ENCODE data around the gene MAN2A1. TPM values are rescaled to one million over a fixed set of nuclear protein-coding genes. Genes with fewer than 3 reads are reported as not detected.
"Not testable (repeated sequence)": the region's sequence is repeated elsewhere in the genome, so short reads cannot be mapped to it uniquely, and the experiment has no call there.

Gene MAN2A1
- total RNA-seq, 1 donor from 2014 or later: 31.0 TPM

DNA sequence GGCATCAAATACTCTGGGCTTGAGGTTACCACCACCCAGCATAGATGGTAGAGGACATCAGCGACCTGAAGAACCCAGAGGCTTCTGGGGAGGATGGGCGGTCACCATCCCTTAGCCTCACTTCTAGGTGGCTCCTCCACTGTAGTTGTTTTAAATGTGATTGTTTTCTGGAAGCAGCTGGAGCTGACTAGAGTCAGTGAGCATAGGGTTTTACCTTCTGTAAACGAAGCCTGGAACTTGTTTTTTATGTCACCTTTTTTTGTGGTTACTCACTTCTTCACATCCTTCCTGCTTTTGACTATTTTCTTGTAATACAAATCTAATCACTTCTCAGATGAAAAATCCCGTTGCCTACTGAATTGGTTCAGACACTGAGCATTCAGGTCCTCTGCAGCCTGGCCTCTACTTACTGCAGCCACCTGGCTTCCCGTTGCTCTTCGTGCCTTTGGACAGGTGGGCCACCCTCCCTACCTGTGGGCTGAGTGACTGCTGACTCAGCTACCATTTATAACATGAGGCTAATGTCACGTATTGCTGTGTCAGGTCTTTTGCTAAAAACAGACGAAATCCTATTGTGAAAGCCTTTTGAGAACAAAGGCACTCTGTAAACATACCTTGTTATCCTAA, 167.8 kb downstream of the MAN2A1 start:
- intact Hi-C loops (cut with micrococcal nuclease): no loop called here

DNA sequence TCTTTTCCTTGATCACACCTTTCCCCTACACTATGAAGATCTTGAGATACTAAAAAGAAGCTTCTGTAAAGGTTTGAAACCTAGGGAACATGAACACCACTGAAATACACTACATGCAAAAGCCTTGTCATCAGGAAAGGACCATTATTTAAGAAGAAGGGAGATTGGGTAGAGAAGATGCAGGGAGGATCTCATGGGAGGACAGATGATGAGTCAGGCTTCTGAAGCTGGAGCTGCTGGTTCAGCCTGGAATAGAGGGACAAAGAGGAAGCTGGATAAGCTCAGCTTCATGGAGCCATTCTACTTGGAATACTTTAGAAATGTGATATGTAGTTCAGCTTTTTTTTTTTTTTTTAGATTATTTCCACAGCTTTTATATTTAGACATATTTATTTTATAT, 169.8 kb downstream of the MAN2A1 start:
- intact Hi-C loops (cut with micrococcal nuclease): no loop called here

DNA sequence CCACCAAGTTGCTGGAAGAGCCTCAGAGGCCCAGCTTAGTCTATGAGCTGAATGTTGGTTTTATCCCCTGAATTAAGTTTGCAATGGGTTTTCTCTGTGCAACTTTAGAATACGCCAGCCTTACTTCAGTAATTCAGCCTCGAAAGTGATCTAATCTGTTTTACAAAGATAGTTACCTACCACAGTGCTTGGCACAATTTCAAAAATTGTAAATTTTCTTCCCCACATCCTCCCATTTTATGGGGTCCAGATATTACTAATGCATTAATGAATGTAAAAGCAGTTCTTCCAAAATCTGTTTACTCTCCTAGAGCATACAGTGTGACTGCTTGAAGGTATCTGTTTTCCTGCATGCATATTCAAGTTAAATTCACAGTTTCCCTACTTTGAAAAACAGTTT, 172.6 kb downstream of the MAN2A1 start:
- intact Hi-C loops (cut with micrococcal nuclease): no loop called here

DNA sequence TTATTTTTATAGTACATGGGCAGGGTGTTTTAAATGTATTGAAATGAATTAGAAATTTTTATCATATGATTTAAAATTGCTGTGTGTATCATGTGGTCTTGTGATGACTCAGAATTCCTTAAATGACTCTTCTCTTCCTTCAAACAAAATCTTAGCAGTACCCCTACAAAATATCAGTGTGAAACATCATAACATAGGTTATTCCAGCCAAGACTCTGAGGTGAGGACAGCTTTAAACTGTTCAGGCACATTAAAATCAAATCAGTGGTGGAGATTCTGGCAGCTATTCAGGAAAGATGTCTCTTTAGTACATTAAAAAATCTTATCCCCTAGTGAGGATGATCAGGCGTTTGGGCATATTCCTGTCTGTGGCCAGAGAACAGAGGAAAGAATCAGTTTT, 174.0 kb downstream of the MAN2A1 start:
- intact Hi-C loops (cut with micrococcal nuclease): no loop called here

DNA sequence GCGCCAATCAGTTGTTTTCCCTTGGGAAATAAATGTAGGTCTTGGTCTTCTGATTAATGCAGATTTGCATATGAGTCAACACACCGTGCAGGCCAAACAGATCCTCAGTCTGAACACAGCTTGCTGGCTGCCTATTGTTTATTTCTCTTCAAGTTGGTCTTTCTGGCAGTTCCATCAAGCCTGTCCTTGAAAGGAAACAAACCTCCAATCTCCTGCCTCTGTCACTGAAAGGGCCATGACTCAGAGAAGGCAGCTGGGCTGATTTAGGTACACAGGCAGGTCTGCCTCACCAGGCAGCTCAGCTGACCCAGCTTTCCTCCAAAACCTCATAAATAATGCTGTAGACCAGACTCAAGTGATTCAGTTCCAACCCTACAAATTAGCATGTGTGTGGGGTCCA, 175.9 kb downstream of the MAN2A1 start:
- intact Hi-C loops (cut with micrococcal nuclease): no loop called here

DNA sequence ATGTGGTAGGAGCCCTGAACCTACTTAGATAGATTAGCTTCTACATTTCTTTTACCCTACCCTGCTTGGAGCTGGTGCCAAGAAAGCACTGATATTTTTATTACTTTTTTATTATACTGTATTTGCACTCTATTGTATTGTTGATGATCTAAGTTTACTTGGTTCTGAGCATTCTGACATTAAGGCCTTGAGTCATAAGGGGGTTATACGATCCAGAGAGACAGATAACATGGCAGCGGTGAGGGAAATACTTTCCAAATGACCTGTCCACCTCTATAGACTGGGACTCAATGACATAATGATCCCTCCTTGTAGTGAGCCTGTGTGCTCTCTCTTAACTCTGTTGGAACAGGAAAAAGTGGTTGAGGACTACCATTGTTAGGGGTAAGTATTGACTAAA, 176.3 kb downstream of the MAN2A1 start:
- intact Hi-C loops (cut with micrococcal nuclease): no loop called here

DNA sequence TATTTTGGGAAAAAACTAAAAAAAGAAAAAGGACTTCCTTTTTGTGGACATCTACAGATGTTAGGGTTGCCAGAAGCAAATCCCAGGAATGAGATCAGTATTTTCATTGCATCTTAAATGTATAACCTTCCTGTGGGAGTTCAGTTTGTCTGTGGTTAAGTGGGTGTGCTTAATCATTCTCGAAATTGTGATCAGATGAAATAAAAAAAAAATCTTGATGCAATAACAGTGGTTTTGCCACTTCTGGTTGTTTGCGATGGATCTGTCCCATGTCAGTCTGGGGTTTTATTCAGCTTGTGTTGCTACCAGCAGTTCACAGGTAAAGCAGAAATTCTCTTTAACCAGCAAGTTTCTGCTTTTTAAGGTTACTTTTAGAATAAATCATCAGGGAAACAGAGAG, 179.0 kb downstream of the MAN2A1 start:
- intact Hi-C loops (cut with micrococcal nuclease): no loop called here

DNA sequence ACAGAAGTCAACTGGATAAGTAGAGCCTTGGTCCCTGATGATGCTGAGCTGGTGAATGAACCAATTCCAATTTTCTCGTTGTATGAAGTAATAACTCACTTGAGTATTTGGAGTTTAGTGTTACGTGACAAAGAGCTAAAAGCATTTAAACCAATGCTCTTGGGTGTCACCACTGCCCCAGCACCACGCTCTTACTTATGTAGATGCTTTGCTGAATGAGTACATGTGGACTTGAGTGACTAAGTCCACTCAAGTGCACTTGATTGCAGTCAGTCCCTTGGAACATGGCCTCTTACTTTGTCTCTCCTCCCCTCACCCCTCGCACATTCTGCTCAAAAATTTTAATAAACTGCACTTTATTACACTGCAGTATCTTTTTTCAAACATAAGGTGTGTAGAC, 184.0 kb downstream of the MAN2A1 start:
- intact Hi-C loops (cut with micrococcal nuclease): no loop called here

DNA sequence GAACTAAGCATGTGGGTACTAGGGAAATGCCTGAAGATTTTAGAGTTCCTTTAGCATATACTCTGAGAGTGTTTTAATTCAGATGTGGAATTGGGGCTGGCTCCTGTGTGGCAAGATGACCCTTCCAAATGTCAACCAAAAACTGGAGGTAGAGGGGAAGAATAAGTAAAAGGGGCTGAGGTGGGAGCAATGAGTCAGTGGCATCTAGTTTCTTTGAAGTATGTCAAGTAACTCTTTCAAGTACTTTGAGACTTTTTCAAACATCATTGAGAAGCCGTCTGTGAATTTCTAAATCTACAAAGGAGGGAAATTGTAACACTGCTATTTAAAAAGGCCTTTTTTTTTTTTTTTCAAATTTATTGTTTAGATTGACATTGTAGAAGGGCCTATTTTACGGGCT, 184.4 kb downstream of the MAN2A1 start:
- intact Hi-C loops (cut with micrococcal nuclease): no loop called here

DNA sequence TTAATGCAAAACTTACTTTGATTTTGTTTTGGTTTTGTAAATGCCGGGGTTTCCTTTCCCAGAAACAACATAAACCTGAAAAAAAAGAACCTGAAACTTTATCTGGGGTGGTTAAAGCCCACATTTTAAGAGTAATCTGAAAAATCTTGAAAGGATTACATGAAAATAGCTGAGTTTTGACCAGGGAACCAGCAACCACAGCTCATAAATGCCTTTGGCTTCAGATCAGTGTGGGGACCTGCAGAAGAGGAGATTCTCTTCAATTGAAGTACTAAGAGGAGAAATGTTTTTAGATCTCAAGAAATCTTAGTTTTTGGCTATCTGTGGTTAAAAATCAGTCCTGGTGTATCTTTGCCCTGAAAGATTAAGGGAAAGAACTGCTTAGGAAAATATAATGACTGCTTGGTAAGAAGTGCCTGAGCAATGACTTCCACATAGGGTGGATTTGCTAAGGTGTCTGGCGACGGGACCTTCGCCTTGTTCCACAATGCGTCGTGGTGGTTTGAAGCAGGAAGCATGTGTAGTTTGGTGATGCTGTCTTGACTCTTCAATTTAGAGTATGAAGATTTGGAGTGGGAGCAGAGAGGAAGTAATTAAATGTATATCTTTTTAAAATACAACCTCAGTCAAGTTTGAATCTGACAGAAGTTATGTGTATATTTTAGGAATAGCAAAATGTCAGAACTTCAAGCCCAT, 186.5 kb downstream of the MAN2A1 start:
- intact Hi-C loops (cut with micrococcal nuclease): no loop called here

DNA sequence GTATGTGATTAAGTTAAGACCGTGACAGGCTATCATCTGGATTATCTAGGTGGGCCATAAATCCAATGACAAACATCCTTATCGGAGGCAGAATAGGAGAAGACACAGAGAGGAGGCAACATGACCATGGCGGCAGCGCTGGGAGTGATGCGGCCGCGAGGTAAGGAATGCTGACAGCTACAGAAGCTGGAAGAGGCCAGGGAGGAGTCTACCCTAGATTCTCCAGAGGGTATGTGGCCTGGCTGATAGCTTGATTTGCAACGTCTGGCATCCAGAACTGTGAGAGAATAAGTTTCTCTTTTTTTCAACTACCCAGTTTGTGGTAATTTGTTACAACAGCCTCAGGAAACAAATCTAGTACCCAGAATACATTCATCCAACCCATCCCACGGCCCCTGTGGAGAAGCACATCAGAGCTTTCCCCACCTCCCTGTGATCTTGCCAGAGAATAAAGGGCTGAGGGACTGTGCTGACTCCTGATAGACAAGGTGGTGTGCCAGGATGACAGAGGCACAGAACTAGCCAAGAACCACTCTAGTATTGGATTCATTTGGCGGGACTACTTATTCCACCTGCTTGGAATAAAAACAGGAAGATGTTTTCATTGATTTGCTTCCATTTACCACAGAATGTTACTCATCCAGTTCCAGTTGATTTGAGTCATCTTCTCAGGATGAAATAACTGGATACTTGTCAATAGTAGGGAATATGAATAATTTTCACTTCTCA, 187.4 kb downstream of the MAN2A1 start:
- intact Hi-C loops (cut with micrococcal nuclease): no loop called here

DNA sequence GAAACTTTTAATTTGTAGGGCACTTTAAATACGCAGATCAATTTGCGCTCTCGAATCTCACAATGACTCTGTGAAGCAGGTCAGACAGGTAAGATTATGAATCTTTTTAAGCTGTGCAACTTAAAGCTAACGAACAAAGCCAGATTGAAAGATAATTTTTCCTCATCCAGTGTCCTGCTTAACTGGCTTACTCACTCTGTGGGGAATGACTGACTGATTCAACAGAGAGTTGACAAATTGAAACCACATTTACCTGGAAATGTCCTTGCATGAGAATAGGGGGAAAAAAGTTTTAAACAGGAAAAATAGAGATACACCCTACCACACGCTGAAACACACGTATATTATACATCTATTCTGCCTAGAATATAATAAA, 187.9 kb downstream of the MAN2A1 start:
- intact Hi-C loops (cut with micrococcal nuclease): no loop called here

DNA sequence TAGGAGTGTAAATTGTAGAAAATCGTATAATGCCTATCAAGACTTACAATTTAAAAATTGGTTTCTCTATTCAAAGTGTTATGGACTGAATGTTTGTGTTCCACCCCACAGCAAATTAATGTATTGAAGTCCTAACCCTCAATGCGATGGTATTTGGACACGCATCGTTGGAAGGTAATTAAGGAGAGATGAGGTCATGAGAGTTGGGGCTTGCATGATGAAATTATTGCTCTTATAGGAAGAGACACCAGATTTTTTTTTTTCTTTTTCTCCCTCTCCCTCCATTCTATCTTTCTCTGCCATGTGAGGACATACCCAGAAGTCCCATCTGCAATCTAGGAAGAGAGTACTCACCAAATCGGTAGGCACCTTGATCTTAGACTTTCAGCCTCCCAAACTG, 189.2 kb downstream of the MAN2A1 start:
- intact Hi-C loops (cut with micrococcal nuclease): no loop called here

DNA sequence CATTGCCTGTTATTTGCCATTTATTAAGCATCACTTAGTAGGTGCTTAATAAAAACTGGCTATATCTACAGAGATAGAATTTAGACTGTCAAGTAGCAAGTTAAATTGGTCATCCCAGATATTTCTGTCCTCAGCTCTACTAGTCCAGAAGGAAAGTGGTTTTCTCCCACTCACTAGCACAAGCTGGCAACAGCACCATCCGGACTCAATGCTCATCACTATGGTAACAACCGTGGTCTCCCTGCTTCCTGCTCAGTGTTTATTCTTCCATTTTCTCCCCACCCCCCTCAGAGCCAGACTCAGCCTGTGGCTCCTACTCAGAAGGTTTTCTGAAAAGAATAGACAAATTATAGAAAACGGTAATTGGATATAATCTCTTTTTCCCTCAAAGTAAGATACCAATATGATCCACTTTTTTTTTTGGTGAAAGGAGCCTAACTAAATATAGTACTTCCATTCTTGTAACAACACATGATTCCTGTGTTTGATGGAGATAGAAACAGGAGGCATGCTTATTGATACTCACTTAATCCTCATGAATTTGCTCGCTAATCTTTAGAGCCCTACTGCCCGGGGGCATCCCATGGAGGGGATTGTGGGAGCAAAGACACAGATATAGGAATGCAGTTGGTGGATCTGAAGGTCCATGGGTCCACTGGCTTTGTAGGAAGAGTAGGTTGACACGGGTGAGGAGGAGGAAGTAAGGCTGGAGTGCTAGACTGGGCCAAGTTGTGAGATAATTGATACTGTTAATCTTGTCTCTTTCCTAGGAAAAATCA, 191.4 kb downstream of the MAN2A1 start:
- intact Hi-C loops (cut with micrococcal nuclease): no loop called here

DNA sequence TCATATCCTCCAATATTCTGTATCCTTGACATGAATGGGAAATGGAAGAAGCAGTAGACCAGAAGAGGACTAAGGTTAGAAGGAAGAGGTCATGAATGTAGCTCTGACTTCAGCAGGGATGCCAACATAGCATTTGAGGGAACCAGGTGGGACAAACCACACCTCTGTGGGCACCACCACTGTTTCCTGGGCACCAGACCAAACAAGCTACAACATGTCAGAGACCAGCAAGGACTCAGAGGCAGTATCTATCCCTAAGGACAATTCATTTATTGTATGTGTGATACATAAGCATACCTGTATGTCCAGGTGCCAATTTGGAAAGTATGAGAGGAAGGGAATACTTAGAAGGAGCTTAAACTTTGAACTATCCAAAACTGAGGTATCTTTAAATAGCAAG, 192.8 kb downstream of the MAN2A1 start:
- intact Hi-C loops (cut with micrococcal nuclease): no loop called here

DNA sequence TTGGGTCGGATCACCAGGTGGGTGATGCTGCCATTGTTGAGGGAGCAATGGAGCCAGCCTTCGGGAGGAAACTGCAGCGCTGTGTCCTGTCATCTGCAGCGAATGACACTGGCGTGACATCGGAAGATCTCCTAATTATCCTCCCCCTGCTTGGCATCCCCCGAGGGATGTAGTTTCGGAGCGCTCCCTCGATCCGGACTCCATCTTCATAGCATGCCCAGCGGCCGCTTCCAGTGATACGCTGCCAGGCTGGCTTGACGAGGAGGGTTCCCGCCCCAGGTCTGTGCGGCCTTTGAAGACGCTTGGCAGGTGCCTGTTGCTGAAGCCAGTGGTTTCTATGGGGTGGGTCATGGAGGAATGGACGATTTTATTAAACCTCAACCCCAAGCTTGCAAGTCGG, 194.9 kb downstream of the MAN2A1 start:
- intact Hi-C loops (cut with micrococcal nuclease): no loop called here

DNA sequence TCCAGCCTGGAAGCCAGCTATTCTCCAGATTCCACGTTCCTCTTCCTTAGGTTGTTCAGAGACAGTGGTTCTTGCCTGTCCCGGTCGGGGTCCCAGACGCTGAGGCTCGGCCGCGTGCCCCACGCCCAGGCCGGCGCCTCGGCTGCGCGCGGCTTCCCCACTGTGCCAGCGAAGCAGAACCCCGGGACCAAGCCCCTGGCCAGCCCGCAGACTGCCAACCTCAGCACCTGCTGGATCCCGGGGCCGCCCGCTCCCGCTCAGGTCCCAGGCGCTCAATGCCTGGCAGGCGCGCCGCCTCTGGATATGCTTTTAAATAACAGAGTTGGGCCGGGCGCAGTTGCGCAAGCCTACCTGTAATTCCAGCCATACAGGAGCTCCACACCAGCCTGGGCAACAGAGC, 195.5 kb downstream of the MAN2A1 start:
- intact Hi-C loops (cut with micrococcal nuclease): no loop called here

DNA sequence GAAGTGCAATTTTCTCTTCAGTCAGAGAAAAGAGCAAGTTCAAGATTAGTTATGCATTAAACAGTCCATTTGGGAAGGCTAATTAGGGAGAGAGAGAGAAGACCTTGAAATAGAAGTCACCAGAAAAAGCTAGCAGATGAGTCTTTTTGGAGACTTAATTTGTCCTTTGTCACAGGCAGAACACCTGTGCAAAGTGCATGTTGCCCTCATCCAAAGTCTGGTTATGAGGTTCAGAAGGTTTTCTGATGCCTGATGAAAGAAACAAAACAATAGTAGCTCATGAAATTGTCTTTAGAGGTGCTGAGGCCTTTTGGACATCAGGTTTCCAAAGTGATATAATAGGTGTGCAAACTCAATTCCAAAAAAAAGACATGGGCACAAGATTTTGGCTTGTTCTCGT, 199.3 kb downstream of the MAN2A1 start:
- intact Hi-C loops (cut with micrococcal nuclease): no loop called here

DNA sequence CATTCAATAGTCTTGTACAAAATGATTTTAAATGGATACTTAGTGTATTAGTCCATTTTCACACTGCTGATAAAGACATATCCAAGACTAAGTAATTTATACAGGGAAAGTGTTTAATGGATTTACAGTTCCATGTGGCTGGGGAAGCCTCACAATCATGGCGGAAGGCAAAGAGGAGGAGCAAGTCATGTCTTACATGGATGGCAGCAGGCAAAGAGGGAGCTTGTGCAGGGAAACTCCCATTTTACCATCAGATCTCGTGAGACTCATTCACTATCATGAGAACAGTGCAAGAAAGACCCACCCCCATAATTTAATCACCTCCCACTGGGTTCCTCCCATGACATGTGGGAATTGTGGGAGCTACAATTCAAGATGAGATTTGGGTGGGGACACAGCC, 203.5 kb downstream of the MAN2A1 start:
- intact Hi-C loops (cut with micrococcal nuclease): not testable (repeated sequence)

DNA sequence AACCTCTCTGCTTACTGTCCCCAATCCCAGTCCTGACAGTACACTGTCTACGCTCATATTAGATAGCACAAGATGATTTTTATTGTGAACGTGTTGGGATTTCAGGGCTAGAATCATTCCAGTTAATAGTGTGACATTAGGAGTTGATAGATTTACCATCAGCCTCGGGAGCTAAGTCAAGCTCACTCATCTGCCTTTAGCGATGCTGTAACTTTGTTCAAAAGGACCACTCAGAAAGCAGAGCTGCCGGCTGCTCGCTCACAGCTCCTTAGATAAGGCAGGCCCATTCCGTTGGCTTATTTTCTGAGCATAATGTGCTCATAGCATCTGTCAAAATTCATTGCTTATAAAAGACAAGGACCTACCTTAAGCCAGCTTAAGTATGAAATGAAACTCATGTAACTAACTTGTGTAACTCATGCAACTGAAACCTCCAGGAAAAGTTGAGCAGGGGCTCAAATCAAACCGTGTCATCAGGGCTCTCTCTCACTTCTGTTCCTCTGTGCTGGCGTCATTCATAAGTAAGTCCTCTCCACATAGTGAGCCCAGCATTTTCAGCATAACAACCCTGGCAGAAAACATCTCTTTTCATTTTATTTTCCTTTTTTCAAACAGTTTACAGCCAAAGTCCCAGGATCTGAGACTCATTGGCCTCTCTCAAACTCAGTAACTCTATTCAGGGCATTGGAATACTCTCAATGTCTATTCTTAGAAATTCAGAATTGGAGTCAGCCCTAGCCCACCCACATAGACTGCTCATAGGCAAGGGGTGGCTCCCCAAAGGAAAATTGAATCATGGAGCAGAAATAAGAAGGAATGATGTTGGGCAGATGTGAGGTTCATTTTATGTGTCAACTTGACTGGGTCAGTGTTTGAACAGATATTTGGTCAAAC, 208.8 kb downstream of the MAN2A1 start:
- intact Hi-C loops (cut with micrococcal nuclease): no loop called here

DNA sequence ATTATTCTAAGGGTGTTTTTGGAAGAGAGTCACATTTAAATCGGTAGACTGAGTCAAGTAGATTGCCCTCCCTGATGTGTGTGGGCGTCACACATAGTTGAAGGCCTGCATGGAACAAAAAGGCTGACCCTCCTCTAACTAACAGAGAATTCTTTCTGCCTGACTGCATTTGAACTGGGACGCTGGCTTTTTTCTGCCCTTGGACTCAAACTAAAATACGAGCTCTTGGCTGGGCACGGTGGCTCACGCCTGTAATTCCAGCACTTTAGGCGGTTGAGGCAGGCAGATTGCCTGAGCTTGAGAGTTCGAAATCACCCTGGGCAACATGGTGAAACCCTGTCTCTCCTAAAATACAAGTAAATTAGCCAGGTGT, 209.4 kb downstream of the MAN2A1 start:
- intact Hi-C loops (cut with micrococcal nuclease): no loop called here
